Activated T-cell treated with anti-CD3 and anti-CD28 coated beads for 1 hour (primary cell): Measurements from ENCODE around the gene GDNF.

Experiments
- DNase-seq: peaks from one replicate; pipeline ENCODE4 v3.0.0-alpha.2; 2020; ENCODE audit warnings: low read depth

GDNF gene

GRCh38 chr5:37777432-37778130 is 62.3 kb downstream of the GDNF start:
- DNase-seq: no peak

- DNase-seq: no peak
Observed at GRCh38 chr5:37776826-37777225, 63.0 kb downstream of the GDNF start.

- DNase-seq: no peak
Observed at GRCh38 chr5:37774912-37775483, 64.8 kb downstream of the GDNF start.

GRCh38 chr5:37773809-37774208 is 66.0 kb downstream of the GDNF start:
- no peak for DNase-seq

- no peak for DNase-seq
Observed at GRCh38 chr5:37772255-37772654, 67.6 kb downstream of the GDNF start.

- no peak for DNase-seq
Observed at GRCh38 chr5:37771731-37772130, 68.1 kb downstream of the GDNF start.

- no peak for DNase-seq
Observed at GRCh38 chr5:37771203-37771611, 68.6 kb downstream of the GDNF start.

- DNase-seq: no peak
Observed at GRCh38 chr5:37770786-37771185, 69.1 kb downstream of the GDNF start.

- no peak for DNase-seq
Observed at GRCh38 chr5:37769840-37770239, 70.0 kb downstream of the GDNF start.

- no peak for DNase-seq
Observed at GRCh38 chr5:37769108-37769507, 70.7 kb downstream of the GDNF start.

- DNase-seq: no peak
Observed at GRCh38 chr5:37768371-37768770, 71.5 kb downstream of the GDNF start.

GRCh38 chr5:37767961-37768360 is 71.9 kb downstream of the GDNF start:
- no peak for DNase-seq

- DNase-seq: no peak
Observed at GRCh38 chr5:37767251-37767650, 72.6 kb downstream of the GDNF start.
